ENCODE measurements around the gene INPP5A. TPM values are rescaled to one million over a fixed set of nuclear protein-coding genes. Genes with fewer than 3 reads are reported as not detected.
A peak's percentile ranks its signal among the peaks of the same experiment; 100 is the strongest.

INPP5A gene
- total and polyA plus RNA-seq, 9 of the 15 experiments (the other 6 are each of a cell fraction or from before 2014, with no cell fraction given), result 0.66 to 11.6 (median 7.7) TPM

DNA sequence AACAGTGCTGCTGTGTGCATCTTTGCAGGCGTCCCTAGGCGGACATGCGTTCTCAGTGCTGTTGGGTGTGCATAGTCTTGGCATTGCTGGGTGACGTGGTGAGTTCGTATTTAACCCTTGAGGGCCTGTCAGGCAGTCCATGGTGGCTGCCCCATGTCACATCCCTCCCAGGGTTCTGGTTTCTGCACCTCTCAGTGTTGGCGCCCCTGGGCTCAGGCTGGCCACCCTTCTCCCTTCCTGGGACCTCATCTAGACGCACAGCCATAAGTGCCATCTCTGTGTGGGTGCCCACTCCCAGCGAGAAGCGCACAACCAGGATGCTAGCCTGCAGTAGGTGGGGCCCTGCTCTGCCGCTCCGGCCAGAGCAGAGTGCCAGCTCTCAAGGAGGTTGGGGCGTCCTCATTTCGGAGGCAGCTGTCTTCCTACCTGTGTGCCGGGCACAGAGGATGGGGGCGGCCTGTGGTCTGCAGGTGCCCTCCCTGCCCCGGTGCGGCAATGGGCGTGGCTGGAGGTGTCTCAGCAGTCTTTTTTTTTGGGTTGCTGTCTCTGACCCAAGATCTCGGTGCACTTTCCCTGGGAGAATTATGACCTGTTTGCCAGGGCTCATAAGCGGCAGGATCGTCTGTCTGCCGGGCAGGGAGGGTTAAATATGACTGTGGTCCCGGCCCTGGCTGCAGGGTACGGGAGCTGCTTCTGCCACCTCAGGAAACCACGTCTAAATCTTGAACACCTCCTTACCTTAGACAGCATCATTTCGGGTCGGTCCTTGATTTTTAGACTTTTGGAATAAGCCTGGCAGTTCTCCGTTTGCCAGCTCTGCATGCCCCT lies 6.5 kb downstream of the INPP5A start:
- peaks cover 7 to 56% of the 10 kb centered on the region in 2 experiments for H3K4me1 ChIP-seq (replicated peaks in 1 of 2; ENCODE audit: control insufficient read depth in 2 of 2, insufficient read depth in 2 of 2, low read length in 2 of 2)
- CTCF ChIA-PET (ENCODE audit: low intra/inter-chr PET ratio), result no interaction called here
- peaks cover 28% of the 10 kb centered on the region; the same call in 2 of the 3 replicates for H3K79me2 ChIP-seq (ENCODE audit: control insufficient read depth, insufficient read depth, low read length)
- H3K4me2 ChIP-seq (ENCODE audit: insufficient read depth, low read length), result peak overlapping the region; percentile 59
- FAIRE-seq (no peak), DNase-seq (ENCODE audit: extremely low read depth in 1 of 4, low spot score in 3 of 4) (no peak), ATAC-seq (no peak)
- intact Hi-C loops (cut with micrococcal nuclease), result no loop called here
- in situ Hi-C loops (cut with MboI), result no loop called here
- no peak overlapping the region for H3K4me3 ChIP-seq
- H3K9ac ChIP-seq (ENCODE audit: insufficient read depth in 1 of 2, low read depth in 2 of 2, low read length in 2 of 2), result peak overlapping the region in 1 of 2 experiments; percentile 80; a peak in 2 of 4 replicates
- WGBS (ENCODE audit: insufficient coverage, low coverage, missing lambda C conversion rate), result 44% methylated on average over 17 of the region's 28 CpGs
- TF ChIP-seq, protein P1, sequence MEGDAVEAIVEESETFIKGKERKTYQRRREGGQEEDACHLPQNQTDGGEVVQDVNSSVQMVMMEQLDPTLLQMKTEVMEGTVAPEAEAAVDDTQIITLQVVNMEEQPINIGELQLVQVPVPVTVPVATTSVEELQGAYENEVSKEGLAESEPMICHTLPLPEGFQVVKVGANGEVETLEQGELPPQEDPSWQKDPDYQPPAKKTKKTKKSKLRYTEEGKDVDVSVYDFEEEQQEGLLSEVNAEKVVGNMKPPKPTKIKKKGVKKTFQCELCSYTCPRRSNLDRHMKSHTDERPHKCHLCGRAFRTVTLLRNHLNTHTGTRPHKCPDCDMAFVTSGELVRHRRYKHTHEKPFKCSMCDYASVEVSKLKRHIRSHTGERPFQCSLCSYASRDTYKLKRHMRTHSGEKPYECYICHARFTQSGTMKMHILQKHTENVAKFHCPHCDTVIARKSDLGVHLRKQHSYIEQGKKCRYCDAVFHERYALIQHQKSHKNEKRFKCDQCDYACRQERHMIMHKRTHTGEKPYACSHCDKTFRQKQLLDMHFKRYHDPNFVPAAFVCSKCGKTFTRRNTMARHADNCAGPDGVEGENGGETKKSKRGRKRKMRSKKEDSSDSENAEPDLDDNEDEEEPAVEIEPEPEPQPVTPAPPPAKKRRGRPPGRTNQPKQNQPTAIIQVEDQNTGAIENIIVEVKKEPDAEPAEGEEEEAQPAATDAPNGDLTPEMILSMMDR (IDR thresholded peaks at IDR 0.05 in 2 of 3, conservative IDR thresholded peaks at IDR 0.05 in 1 of 3; ENCODE audit: insufficient read depth in 2 of 3, low read depth in 1 of 3, low read length in 3 of 3), result no peak
- TF ChIP-seq RBFOX2 (IDR thresholded peaks at IDR 0.05; ENCODE audit: low read depth, low read length), result 0 out of 2 replicates have a peak, but pooled peaks have one; percentile 27
- no peaks in the 10 kb centered on the region for H3K27me3 ChIP-seq (ENCODE audit: control insufficient read depth in 2 of 2, insufficient read depth in 2 of 2, low read length in 2 of 2)
- POLR2A ChIA-PET, result interaction anchor here (0.6 kb wide), 1 partner anchor 11 kb away, joined by 3 read pairs; no protein-coding TSS in a partner anchor
- no peaks in the 10 kb centered on the region for H3K9me3 ChIP-seq (replicated peaks; ENCODE audit: control insufficient read depth, insufficient read depth, low read depth, low read length)
- H3K9me1 ChIP-seq (ENCODE audit: control insufficient read depth, insufficient read depth, low read length), result no peaks in the 10 kb centered on the region
- BruUV-seq (replicated peaks), result no TSS peak
- no peaks in the 10 kb centered on the region for H3K36me3 ChIP-seq (ENCODE audit: control insufficient read depth, insufficient read depth, low read length)
- no peak overlapping the region for H2AFZ ChIP-seq (ENCODE audit: low read depth, low read length)
- no peak overlapping the region for H3K27ac ChIP-seq (ENCODE audit: extremely low read depth, low read depth, low read length)
- no peaks in the 10 kb centered on the region; the same call in 1 of the 2 replicates for H4K20me1 ChIP-seq (replicated peaks; ENCODE audit: control insufficient read depth, insufficient read depth, low read length)

All from K562 (cell line).